ENCODE results near the gene TMEM108. TPM values are rescaled to one million over a fixed set of nuclear protein-coding genes. Genes with fewer than 3 reads are reported as not detected.

TMEM108 gene
- polyA plus RNA-seq, 1 experiment, result 0.63 TPM

GRCh38 chr3:133211449-133211848 is 173.3 kb downstream of the TMEM108 start:
- H3K27me3 ChIP-seq (ENCODE audit: control insufficient read depth, insufficient read depth, low read length), result peaks cover 2% of the 10 kb centered on the region
- no peak overlapping the region for H3K4me3 ChIP-seq (ENCODE audit: low read depth, low read length)
- H3K27ac ChIP-seq (ENCODE audit: low read depth, low read length), result no peak overlapping the region
- DNase-seq (ENCODE audit: low read depth, low spot score), result no peak
- TF ChIP-seq CTCF (IDR thresholded peaks at IDR 0.05; ENCODE audit: low read depth, low read length), result no peak
- CTCF ChIA-PET, result no interaction called here
- H3K9me3 ChIP-seq (ENCODE audit: control insufficient read depth, insufficient read depth, low read length), result no peaks in the 10 kb centered on the region
- POLR2A ChIA-PET, result no interaction called here

- no peak for TF ChIP-seq CTCF (IDR thresholded peaks at IDR 0.05; ENCODE audit: low read depth, low read length)
- Histone ChIP-seq H3K9me3 (ENCODE audit: control insufficient read depth, insufficient read depth, low read length) (no peaks in the 10 kb centered on the region), H3K4me3 (ENCODE audit: low read depth, low read length) (no peak overlapping the region), H3K27ac (ENCODE audit: low read depth, low read length) (no peak overlapping the region), H3K27me3 (ENCODE audit: control insufficient read depth, insufficient read depth, low read length) (peaks cover 2% of the 10 kb centered on the region)
- ChIA-PET POLR2A (no interaction called here), CTCF (no interaction called here)
- DNase-seq (ENCODE audit: low read depth, low spot score), result no peak
Measured at GRCh38 chr3:133211856-133212255, 173.7 kb downstream of the TMEM108 start.

- Histone ChIP-seq H3K27ac (ENCODE audit: low read depth, low read length) (no peak overlapping the region), H3K27me3 (ENCODE audit: control insufficient read depth, insufficient read depth, low read length) (peaks cover 2% of the 10 kb centered on the region), H3K9me3 (ENCODE audit: control insufficient read depth, insufficient read depth, low read length) (no peaks in the 10 kb centered on the region), H3K4me3 (ENCODE audit: low read depth, low read length) (no peak overlapping the region)
- CTCF ChIA-PET, result no interaction called here
- POLR2A ChIA-PET, result no interaction called here
- TF ChIP-seq CTCF (IDR thresholded peaks at IDR 0.05; ENCODE audit: low read depth, low read length), result no peak
- no peak for DNase-seq (ENCODE audit: low read depth, low spot score)
Measured at GRCh38 chr3:133213937-133214336, 175.7 kb downstream of the TMEM108 start.

GRCh38 chr3:133227813-133228212 is 189.6 kb downstream of the TMEM108 start:
- Histone ChIP-seq H3K27me3 (ENCODE audit: control insufficient read depth, insufficient read depth, low read length) (no peaks in the 10 kb centered on the region), H3K4me3 (ENCODE audit: low read depth, low read length) (no peak overlapping the region), H3K9me3 (ENCODE audit: control insufficient read depth, insufficient read depth, low read length) (no peaks in the 10 kb centered on the region), H3K27ac (ENCODE audit: low read depth, low read length) (no peak overlapping the region)
- TF ChIP-seq CTCF (IDR thresholded peaks at IDR 0.05; ENCODE audit: low read depth, low read length), result no peak
- ChIA-PET POLR2A (no interaction called here), CTCF (interaction anchor here (0.6 to 0.7 kb wide), 2 partner anchors 7 to 16 kb away, joined by 3 read pairs; no protein-coding TSS in a partner anchor)
- DNase-seq (ENCODE audit: low read depth, low spot score), result no peak

GRCh38 chr3:133230195-133230594 is 192.0 kb downstream of the TMEM108 start:
- no peak for TF ChIP-seq CTCF (IDR thresholded peaks at IDR 0.05; ENCODE audit: low read depth, low read length)
- Histone ChIP-seq H3K9me3 (ENCODE audit: control insufficient read depth, insufficient read depth, low read length) (no peaks in the 10 kb centered on the region), H3K27ac (ENCODE audit: low read depth, low read length) (no peak overlapping the region), H3K27me3 (ENCODE audit: control insufficient read depth, insufficient read depth, low read length) (no peaks in the 10 kb centered on the region), H3K4me3 (ENCODE audit: low read depth, low read length) (no peak overlapping the region)
- CTCF ChIA-PET, result no interaction called here
- DNase-seq (ENCODE audit: low read depth, low spot score), result no peak
- POLR2A ChIA-PET, result no interaction called here
